GM19099 (cell line): Measurements from ENCODE around the gene CACNG8.

Experiments used
- POLR2A ChIP-seq: IDR thresholded peaks from 3 replicates; pipeline ENCODE4 v1.6.1; 2011; ENCODE audit warnings: low read depth; ENCODE audit not compliant: insufficient read length; ENCODE audit errors: extremely low read depth

The CACNG8 gene

GRCh38 chr19:53962887-53963431 is at the start of gene CACNG8:
Gene CACNG8, plus strand, starts transcription at chr19:53962937.
- TF ChIP-seq POLR2A, result no peak

GRCh38 chr19:53915000-53915399 is 47.7 kb upstream of the CACNG8 start:
- no peak for TF ChIP-seq POLR2A

- TF ChIP-seq POLR2A, result no peak
Observed at GRCh38 chr19:53916004-53916403, 46.7 kb upstream of the CACNG8 start.

DNA sequence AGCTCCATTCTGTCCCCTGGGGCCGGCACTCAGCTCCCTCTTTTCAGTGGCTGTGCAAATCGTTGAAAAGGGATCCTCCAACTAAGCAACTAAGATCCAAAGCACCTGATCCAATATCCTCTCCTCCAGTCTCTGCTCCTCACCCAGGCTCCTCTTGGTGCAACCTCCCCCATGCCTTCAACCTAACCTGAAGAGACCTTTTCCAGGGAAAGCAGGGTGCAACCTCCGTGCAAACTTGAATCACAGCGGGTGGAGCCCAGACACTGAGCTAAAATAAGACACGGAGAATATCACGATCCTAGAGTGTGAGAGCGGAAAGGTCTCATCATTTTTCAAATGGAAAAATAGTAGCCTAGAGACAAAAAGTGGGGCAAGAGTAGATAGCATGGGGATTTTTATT is 45.4 kb upstream of the CACNG8 start:
- TF ChIP-seq POLR2A, result no peak

GRCh38 chr19:53927739-53928138 is 35.0 kb upstream of the CACNG8 start:
- no peak for TF ChIP-seq POLR2A

GRCh38 chr19:53936029-53936428 is 26.7 kb upstream of the CACNG8 start:
- no peak for TF ChIP-seq POLR2A

- no peak for TF ChIP-seq POLR2A
Observed at GRCh38 chr19:53942001-53942786, 20.5 kb upstream of the CACNG8 start.

- no peak for TF ChIP-seq POLR2A
Observed at GRCh38 chr19:53944416-53944815, 18.3 kb upstream of the CACNG8 start.

DNA sequence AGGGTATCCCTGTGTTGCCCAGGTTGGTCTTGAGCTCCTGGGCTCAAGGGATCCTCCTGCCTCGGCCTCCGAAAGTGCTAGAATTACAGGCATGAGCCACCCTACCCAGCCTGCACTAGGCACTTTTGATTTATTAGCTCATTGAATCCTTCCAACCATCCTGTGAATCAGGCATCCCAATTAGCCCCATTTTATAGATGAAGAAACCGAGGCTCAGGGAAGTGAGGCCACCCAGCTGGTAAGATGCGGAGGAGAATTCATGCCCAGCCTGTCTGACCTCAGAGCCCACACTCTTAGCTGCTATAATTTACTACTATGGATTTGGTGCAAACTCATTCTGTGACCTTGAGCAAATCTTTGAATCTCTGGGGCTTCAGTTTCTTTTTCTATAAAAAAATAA is 17.8 kb upstream of the CACNG8 start:
- no peak for TF ChIP-seq POLR2A

DNA sequence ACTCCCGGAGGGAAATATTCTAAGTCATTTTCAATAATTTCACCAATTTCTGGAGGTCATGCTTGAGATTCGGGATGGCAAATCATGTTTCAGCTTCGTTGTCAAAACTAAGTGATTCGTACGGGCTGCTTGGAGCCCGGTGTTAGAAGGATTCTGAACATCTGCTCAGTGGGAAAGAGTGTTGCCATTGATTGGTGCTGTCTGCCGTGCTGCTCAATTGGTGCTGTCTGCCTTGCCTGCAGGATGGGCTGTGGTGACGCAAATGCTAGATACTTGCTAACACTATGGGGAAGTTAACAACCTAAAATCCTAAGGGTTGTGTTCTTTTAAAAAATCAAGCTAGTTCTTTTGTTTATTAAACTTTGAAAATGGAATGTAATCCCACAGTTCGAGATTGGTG is 17.3 kb upstream of the CACNG8 start:
- no peak for TF ChIP-seq POLR2A

DNA sequence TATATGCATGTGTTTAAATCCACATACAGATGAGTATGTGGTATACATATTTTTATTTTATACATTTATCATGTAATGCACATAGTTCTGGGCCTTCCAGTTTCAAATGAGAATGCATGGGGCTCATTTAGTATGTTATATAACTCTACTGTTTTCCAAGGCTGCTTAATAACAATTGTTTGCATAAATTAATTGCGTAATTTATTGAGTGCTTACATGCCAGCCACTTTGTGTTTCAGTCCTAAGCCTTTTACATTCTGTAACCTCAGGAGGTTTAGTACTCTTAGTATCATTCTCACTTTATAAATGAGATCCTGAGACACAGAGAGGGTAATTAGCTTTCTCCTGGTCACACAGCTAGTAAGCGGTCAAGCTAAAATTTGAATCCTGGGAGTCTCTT is 16.7 kb upstream of the CACNG8 start:
- TF ChIP-seq POLR2A, result no peak

DNA sequence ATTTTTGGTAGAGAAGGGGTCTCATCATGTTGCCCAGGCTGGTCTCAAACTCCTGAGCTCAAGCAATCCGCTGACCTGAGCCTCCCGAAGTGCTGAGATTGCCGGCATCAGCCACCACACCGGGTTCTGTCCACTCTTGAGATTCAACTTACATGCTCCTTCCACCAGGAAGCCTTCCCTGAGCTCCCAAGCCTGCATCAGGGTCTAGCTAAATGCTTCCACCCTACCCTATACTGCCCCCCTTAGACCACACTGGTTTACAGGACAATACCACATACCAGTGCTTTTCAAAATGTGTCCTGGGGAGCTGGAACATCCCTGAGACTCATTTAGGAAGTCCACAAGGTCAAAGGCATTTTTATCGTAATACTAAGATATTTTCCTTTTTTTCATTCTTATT is 15.1 kb upstream of the CACNG8 start:
- TF ChIP-seq POLR2A, result no peak

- no peak for TF ChIP-seq POLR2A
Observed at GRCh38 chr19:53951436-53951835, 11.3 kb upstream of the CACNG8 start.

DNA sequence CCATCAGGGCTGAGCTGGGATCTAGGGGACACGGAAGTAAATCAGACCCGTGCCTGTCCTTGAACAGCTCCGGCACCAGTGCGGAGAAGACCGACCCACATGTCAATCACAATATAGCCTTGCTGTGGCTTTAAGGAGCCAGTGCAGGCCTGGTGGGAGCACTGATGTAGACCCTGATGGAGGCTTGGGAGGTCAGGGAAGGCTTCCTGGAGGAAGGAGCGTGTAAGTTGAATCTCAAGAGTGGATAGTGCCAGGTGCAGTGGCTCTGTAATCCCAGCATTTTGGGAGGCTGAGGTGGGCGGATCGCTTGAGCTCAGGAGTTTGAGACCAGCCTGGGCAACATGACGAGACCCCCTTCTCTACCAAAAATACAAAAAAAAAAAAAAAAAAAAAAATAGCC is 10.8 kb upstream of the CACNG8 start:
- TF ChIP-seq POLR2A, result no peak

- TF ChIP-seq POLR2A, result no peak
Observed at GRCh38 chr19:53953383-53953782, 9.4 kb upstream of the CACNG8 start.

DNA sequence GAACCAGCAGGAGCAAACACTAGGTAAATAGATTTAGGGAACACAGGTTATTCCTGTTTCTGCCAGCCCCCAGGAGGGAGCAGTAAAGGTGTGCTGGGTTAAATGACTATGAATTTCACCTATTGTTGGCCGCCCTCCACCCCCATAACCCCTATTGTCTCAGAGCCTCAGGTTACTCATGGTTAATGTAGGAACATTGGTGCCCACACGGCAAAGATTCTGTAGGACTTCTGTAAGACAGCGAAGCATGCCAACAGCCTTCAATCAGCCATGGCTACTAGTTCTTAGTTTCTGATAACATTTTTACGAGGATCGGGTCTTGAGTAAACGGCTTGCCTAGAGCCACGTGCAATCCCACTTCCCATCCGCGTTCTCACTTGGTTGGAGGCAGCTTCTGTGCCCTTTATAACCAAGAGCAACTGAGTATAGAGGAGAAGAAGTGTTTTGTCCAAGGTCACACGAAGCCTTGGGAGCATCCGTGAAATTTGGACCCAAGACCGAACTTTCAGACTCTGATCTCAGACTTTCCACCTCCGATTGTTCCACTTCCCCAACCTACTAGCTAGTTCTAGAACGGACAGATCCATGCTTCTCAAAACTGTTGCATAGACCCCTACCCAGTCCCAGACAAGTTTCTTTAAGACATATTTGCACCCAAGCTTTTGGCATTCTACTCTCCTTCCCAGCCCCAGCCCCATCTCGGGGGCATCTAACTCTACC is 5.1 kb upstream of the CACNG8 start:
- no peak for TF ChIP-seq POLR2A
